Astrocyte (in vitro differentiated cells and primary cell): ENCODE measurements around the gene CTBP2. TPM values are rescaled to one million over a fixed set of nuclear protein-coding genes. Genes with fewer than 3 reads are reported as not detected.
A peak's percentile ranks its signal among the peaks of the same experiment; 100 is the strongest.

Source experiments
- DNase-seq: peaks from one replicate; pipeline ENCODE4 v3.0.0-alpha.2; 2010; ENCODE audit warnings: low read depth
- FAIRE-seq: peaks from 2 replicates; lab custom pipeline; 2011; peaks lifted over from hg19 to GRCh38; lab: Jason Lieb, UNC
- H2AFZ ChIP-seq: 2 replicates; pipeline ENCODE4 v1.6.0; 2012; ENCODE audit warnings: low read depth, low read length, inconsistent platforms
- H3K27ac ChIP-seq: 2 replicates; pipeline ENCODE4 v1.5.1; 2011; ENCODE audit warnings: low read depth, low read length, inconsistent platforms
- H3K27me3 ChIP-seq: 2 replicates; pipeline ENCODE4 v1.6.0; 2011; ENCODE audit warnings: low read length, inconsistent platforms; ENCODE audit not compliant: insufficient read depth
- H3K36me3 ChIP-seq: 2 replicates; pipeline ENCODE4 v1.5.1; 2011; ENCODE audit warnings: low read length, inconsistent platforms; ENCODE audit not compliant: insufficient read depth
- H3K4me1 ChIP-seq: 2 replicates; pipeline ENCODE4 v1.5.1; 2011; ENCODE audit warnings: low read length, inconsistent platforms; ENCODE audit not compliant: insufficient read depth
- H3K4me2 ChIP-seq: 2 replicates; pipeline ENCODE4 v1.6.0; 2012; ENCODE audit warnings: low read length, inconsistent platforms
- H3K4me3 ChIP-seq: 2 replicates; pipeline ENCODE4 v1.5.1; 2011; ENCODE audit warnings: low read depth, mild to moderate bottlenecking, low read length, inconsistent platforms; ENCODE audit not compliant: insufficient read depth
- H3K79me2 ChIP-seq: 2 replicates; pipeline ENCODE4 v1.6.0; 2012; ENCODE audit warnings: mild to moderate bottlenecking, low read length, inconsistent platforms; ENCODE audit not compliant: insufficient read depth
- H3K9ac ChIP-seq: 2 replicates; pipeline ENCODE4 v1.6.0; 2012; ENCODE audit warnings: mild to moderate bottlenecking, low read length, inconsistent platforms
- H3K9me3 ChIP-seq: 2 replicates; pipeline ENCODE4 v1.5.1; 2012; ENCODE audit warnings: low read depth, mild to moderate bottlenecking, low read length, inconsistent platforms; ENCODE audit not compliant: insufficient read depth
- H4K20me1 ChIP-seq: 2 replicates; pipeline ENCODE4 v1.6.0; 2012; ENCODE audit warnings: low read length, inconsistent platforms; ENCODE audit not compliant: insufficient read depth
- H3K27ac Mint-ChIP-seq: one replicate; pipeline ENCODE4 v1.8.0; 2021; ENCODE audit warnings: mild to moderate bottlenecking, mixed read lengths; ENCODE audit not compliant: unreplicated experiment
- H3K27me3 Mint-ChIP-seq: one replicate; pipeline ENCODE4 v1.8.0; 2021; ENCODE audit warnings: low read depth, mixed read lengths; ENCODE audit not compliant: unreplicated experiment
- H3K36me3 Mint-ChIP-seq: one replicate; pipeline ENCODE4 v1.8.0; 2021; ENCODE audit warnings: low read depth, mixed read lengths; ENCODE audit not compliant: unreplicated experiment
- H3K4me1 Mint-ChIP-seq: one replicate; pipeline ENCODE4 v1.8.0; 2021; ENCODE audit warnings: low read depth, mixed read lengths; ENCODE audit not compliant: unreplicated experiment
- H3K4me3 Mint-ChIP-seq: one replicate; pipeline ENCODE4 v1.8.0; 2021; ENCODE audit warnings: mild to moderate bottlenecking, moderate library complexity, mixed read lengths; ENCODE audit not compliant: unreplicated experiment
- H3K9me3 Mint-ChIP-seq: one replicate; pipeline ENCODE4 v1.8.0; 2021; ENCODE audit warnings: mild to moderate bottlenecking, mixed read lengths; ENCODE audit not compliant: unreplicated experiment
- CTCF ChIP-seq: IDR thresholded peaks from 2 replicates; pipeline ENCODE4 v1.5.1; 2011; ENCODE audit warnings: low read depth, mild to moderate bottlenecking, inconsistent platforms, low read length, moderate library complexity; ENCODE audit not compliant: insufficient read depth
- EZH2 ChIP-seq: IDR thresholded peaks from 2 replicates; pipeline ENCODE4 v1.6.1; 2012; ENCODE audit warnings: mild to moderate bottlenecking, low read length, inconsistent platforms; ENCODE audit not compliant: insufficient read depth
- total RNA-seq: library from RNA; stranded (reverse); gene quantifications from 2 replicates; pipeline ENCODE4 v1.2.1, GENCODE V29; 2021

The CTBP2 gene
- total RNA-seq, 1 donor from 2014 or later = 109 TPM

DNA sequence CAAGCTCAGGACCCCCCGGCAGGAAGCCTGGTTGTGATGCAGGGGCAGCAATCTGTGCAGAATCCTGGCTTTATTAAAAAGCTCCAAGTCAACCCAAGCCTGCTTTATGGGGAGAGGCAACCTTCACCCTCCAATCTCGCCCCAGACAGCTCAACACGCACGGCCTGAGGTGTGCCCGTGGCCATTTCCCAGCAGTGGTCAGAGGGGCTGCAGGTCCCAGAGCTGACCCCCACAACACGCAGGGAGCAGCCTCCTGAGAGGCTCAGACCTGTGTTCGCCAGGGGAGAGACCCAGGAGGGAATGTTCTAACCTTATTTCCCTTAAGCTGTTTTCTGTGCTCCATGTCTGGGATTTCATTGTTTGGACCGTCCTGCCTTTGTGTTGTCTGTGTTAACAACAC is 108.2 kb downstream of the CTBP2 start:
- H3K27ac Mint-ChIP-seq = no peak overlapping the region
- no peak overlapping the region for H3K4me2 ChIP-seq
- TF ChIP-seq CTCF (no peak), EZH2 (no peak)
- H3K9me3 Mint-ChIP-seq = no peaks in the 10 kb centered on the region
- peaks cover 93% of the 10 kb centered on the region for H4K20me1 ChIP-seq
- H3K4me1 ChIP-seq = peaks cover 23% of the 10 kb centered on the region
- FAIRE-seq (no peak), DNase-seq (no peak)
- no peaks in the 10 kb centered on the region for H3K27me3 ChIP-seq
- peaks cover 28% of the 10 kb centered on the region for H3K36me3 Mint-ChIP-seq
- H3K4me3 Mint-ChIP-seq = no peak overlapping the region
- no peak overlapping the region for H2AFZ ChIP-seq
- no peaks in the 10 kb centered on the region for H3K27me3 Mint-ChIP-seq
- peaks cover 95% of the 10 kb centered on the region for H3K79me2 ChIP-seq
- H3K4me1 Mint-ChIP-seq = peaks cover 35% of the 10 kb centered on the region
- H3K9me3 ChIP-seq = no peaks in the 10 kb centered on the region
- H3K9ac ChIP-seq = no peak overlapping the region
- no peak overlapping the region for H3K4me3 ChIP-seq
- H3K36me3 ChIP-seq = no peaks in the 10 kb centered on the region
- no peak overlapping the region for H3K27ac ChIP-seq

- no peak for FAIRE-seq
- Histone ChIP-seq H3K4me1 (peaks cover 20% of the 10 kb centered on the region), H3K27ac (no peak overlapping the region), H3K4me2 (no peak overlapping the region), H2AFZ (no peak overlapping the region), H3K79me2 (peaks cover 96% of the 10 kb centered on the region), H3K27me3 (no peaks in the 10 kb centered on the region), H3K9me3 (no peaks in the 10 kb centered on the region), H4K20me1 (peaks cover 86% of the 10 kb centered on the region), H3K4me3 (no peak overlapping the region), H3K36me3 (no peaks in the 10 kb centered on the region), H3K9ac (no peak overlapping the region)
- no peaks in the 10 kb centered on the region for H3K9me3 Mint-ChIP-seq
- TF ChIP-seq EZH2 (no peak), CTCF (no peak)
- peak; percentile 16 for DNase-seq
- H3K27ac Mint-ChIP-seq = no peak overlapping the region
- no peak overlapping the region for H3K4me3 Mint-ChIP-seq
- H3K4me1 Mint-ChIP-seq = peaks cover 34% of the 10 kb centered on the region
- H3K36me3 Mint-ChIP-seq = peaks cover 23% of the 10 kb centered on the region
- H3K27me3 Mint-ChIP-seq = no peaks in the 10 kb centered on the region
Observed at GRCh38 chr10:125050383-125050782, 110.0 kb downstream of the CTBP2 start.

DNA sequence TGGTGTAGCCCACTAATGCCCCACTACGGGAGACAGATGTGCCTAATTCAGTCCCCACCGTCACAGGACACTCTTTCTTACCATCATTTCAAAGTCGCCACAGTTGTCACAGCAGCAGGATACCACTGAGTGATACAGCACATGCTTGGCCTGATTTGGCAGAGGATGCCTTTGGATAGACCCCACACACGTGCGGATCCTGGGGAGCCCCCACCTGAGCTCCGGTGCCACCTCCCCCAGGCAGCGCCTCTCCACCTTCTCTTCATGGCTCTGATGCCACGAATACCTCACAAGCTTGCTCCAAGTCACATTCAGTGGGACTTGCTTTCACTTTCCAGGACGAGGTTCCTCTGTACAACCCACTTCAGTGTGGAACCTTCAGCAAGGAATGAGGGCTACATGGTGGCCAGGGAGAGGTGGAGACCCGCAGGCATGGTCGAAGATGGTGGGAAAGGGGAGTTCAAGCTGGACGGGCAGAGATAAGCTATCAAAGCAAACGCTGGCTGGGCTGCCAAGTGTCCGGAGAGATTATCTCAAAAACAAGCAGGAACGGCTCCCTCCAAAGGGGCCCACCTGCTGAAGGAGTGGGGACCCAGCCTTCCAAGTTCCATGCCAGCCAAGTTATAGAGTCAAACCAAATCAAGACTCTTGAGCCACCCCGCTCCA is 111.0 kb downstream of the CTBP2 start:
- Histone ChIP-seq H3K4me3 (no peak overlapping the region), H3K27me3 (no peaks in the 10 kb centered on the region), H3K9me3 (no peaks in the 10 kb centered on the region), H4K20me1 (peaks cover 86% of the 10 kb centered on the region), H3K27ac (no peak overlapping the region), H3K4me1 (peaks cover 14% of the 10 kb centered on the region), H2AFZ (no peak overlapping the region), H3K9ac (no peak overlapping the region), H3K79me2 (peaks cover 96% of the 10 kb centered on the region), H3K36me3 (no peaks in the 10 kb centered on the region), H3K4me2 (no peak overlapping the region)
- Mint-ChIP-seq H3K4me1 (peaks cover 37% of the 10 kb centered on the region), H3K9me3 (no peaks in the 10 kb centered on the region), H3K4me3 (peak overlapping the region; percentile 62), H3K27ac (no peak overlapping the region), H3K36me3 (peaks cover 21% of the 10 kb centered on the region), H3K27me3 (no peaks in the 10 kb centered on the region)
- TF ChIP-seq CTCF (no peak), EZH2 (no peak)
- DNase-seq (no peak), FAIRE-seq (no peak)
